ENCODE data around the gene MTFMT. TPM values are rescaled to one million over a fixed set of nuclear protein-coding genes. Genes with fewer than 3 reads are reported as not detected.

The MTFMT gene
- total RNA-seq, 1 experiment from 2014 or later, result 30.4 TPM

- TF ChIP-seq REST (IDR thresholded peaks at IDR 0.05; ENCODE audit: low read depth), result no peak
- TF ChIP-seq CEBPB (IDR thresholded peaks at IDR 0.05; ENCODE audit: low read depth), result no peak
- no peak for TF ChIP-seq ZFX (IDR thresholded peaks at IDR 0.05)
- no peak for TF ChIP-seq MAX (IDR thresholded peaks at IDR 0.05)
- no peak for TF ChIP-seq ZNF274 (IDR thresholded peaks at IDR 0.05; ENCODE audit: low read depth, low read length)
These were observed 26.7 kb upstream of the MTFMT start (continued) for GRCh38 chr15:65056106-65056505.

- Histone ChIP-seq H3K36me3 (ENCODE audit: control insufficient read depth in 1 of 2, insufficient read depth in 2 of 2, low read length in 2 of 2) (no peaks in the 10 kb centered on the region), H4K20me1 (ENCODE audit: insufficient read depth) (no peaks in the 10 kb centered on the region), H3K9me2 (ENCODE audit: insufficient read depth) (no peaks in the 10 kb centered on the region), H3K27me3 (ENCODE audit: insufficient read depth, low read length) (no peaks in the 10 kb centered on the region), H3K9me3 (ENCODE audit: control insufficient read depth in 1 of 2, insufficient read depth in 1 of 2, low read depth in 1 of 2, low read length in 2 of 2) (no peaks in the 10 kb centered on the region), H2AFZ (ENCODE audit: low read depth, low read length, poor library complexity, severe bottlenecking) (no peak overlapping the region), H3K4me2 (ENCODE audit: low read length) (peak overlapping the region; percentile 19; the same call in 1 of the 2 replicates), H3K27ac (ENCODE audit: low read depth, low read length) (no peak overlapping the region), H3K9ac (ENCODE audit: low read length) (no peak overlapping the region), H3K4me1 (ENCODE audit: control insufficient read depth in 1 of 2, insufficient read depth in 2 of 2, low read length in 2 of 2) (peaks cover 23 to 39% of the 10 kb centered on the region in 2 experiments), H3K4me3 (replicated peaks in 1 of 2; ENCODE audit: low read depth in 1 of 2, low read length in 2 of 2) (no peak overlapping the region), H3K79me2 (ENCODE audit: insufficient read depth, low read length) (no peaks in the 10 kb centered on the region)
- CTCF ChIA-PET, result interaction anchor here (0.8 to 6.5 kb wide), 9 partner anchors 11 to 242 kb away, joined by 3 to 52 read pairs (median 5); no protein-coding TSS in a partner anchor
- DNase-seq (ENCODE audit: low read depth, low spot score), result no peak
- intact Hi-C loops (cut with micrococcal nuclease), result loop anchor here (2.0 kb wide), 3 partner anchors 23 to 241 kb away; partner anchors contain the start of gene RNU5A-1
- TF ChIP-seq CTCF (IDR thresholded peaks at IDR 0.05 in 2 of 3, conservative IDR thresholded peaks at IDR 0.05 in 1 of 3; ENCODE audit: borderline replicate concordance in 1 of 3, insufficient read depth in 1 of 3, low read depth in 2 of 3, low read length in 2 of 3), result no peak
- no peak for TF ChIP-seq FOSL1 (IDR thresholded peaks at IDR 0.05; ENCODE audit: low read depth)
- no peak for TF ChIP-seq EZH2phosphoT487 (IDR thresholded peaks at IDR 0.05; ENCODE audit: borderline replicate concordance)
- no peak for TF ChIP-seq REST (IDR thresholded peaks at IDR 0.05; ENCODE audit: low read depth)
- 0 out of 2 replicates have a peak, but pooled peaks have one; percentile 26 for TF ChIP-seq MAX (IDR thresholded peaks at IDR 0.05)
- no peak for TF ChIP-seq ZFX (IDR thresholded peaks at IDR 0.05)
- TF ChIP-seq ATF3 (IDR thresholded peaks at IDR 0.05), result no peak
- TF ChIP-seq EGR1 (IDR thresholded peaks at IDR 0.05; ENCODE audit: low read depth), result no peak
- RAD21 ChIA-PET (ENCODE audit: low non-redundant PET in 1 of 2, low total read pairs in 2 of 2, uncharacterized antibody in 2 of 2, unreplicated experiment in 2 of 2), result interaction anchor here in 1 of 2 experiments (0.7 kb wide), 1 partner anchor 9 kb away, joined by 3 read pairs; no protein-coding TSS in a partner anchor
- POLR2A ChIA-PET, result interaction anchor here (1.2 kb wide), 1 partner anchor 249 kb away, joined by 5 read pairs; the partner anchor contains the start of gene RNU5B-1
- no TSS peak for BruUV-seq (replicated peaks)
- ATAC-seq, result no peak
These were observed 25.9 kb upstream of the MTFMT start for GRCh38 chr15:65055201-65055870.

All from HCT116 (cell line).